Memory B cell (primary cell): Measurements from ENCODE around the gene NUB1.

Experiments used
- ATAC-seq: fragments of 150-1000 bp; cut with Tn5 transposase; 2 replicates; pipeline ENCODE4 v1.10.0; 2021; ENCODE audit warnings: low read depth, mild to moderate bottlenecking, moderate library complexity
- DNase-seq, 2 donors: peaks; one replicate each; pipeline ENCODE4 v3.0.0; 2022; ENCODE audit warnings: low spot score in 2 of 2
- H3K27ac Mint-ChIP-seq: one replicate; pipeline ENCODE4 v1.8.0; 2022; ENCODE audit warnings: mild to moderate bottlenecking, moderate library complexity, mixed read lengths
- H3K27me3 Mint-ChIP-seq: one replicate; pipeline ENCODE4 v1.8.0; 2022; ENCODE audit warnings: mixed read lengths
- H3K36me3 Mint-ChIP-seq: one replicate; pipeline ENCODE4 v1.8.0; 2022; ENCODE audit warnings: mild to moderate bottlenecking, mixed read lengths
- H3K4me1 Mint-ChIP-seq: one replicate; pipeline ENCODE4 v1.8.0; 2022; ENCODE audit warnings: mixed read lengths
- H3K4me3 Mint-ChIP-seq: one replicate; pipeline ENCODE4 v1.8.0; 2022; ENCODE audit warnings: mild to moderate bottlenecking, moderate library complexity, mixed read lengths
- H3K9me3 Mint-ChIP-seq: one replicate; pipeline ENCODE4 v1.8.0; 2022; ENCODE audit warnings: mixed read lengths

The NUB1 gene

DNA sequence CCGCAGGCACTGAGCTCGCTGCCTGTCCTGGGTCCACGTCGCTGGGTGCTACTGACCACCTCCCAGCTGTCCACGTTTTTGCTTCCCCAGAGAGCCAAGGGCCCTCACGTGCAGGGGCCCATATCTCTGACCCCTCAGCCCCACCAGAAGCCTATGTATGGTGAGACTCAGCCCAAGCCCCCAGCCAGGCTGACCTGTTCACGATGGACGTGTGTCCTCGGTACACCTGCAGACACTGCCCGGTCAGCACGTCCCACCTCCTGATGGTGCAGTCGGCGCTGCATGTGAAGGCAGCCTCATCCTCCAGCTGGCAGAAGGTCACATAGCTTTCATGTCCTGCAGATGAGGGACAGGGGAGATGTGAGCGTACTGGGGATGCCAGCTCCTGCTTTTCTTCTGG, 58.3 kb downstream of the NUB1 start:
- H3K36me3 Mint-ChIP-seq: no peaks in the 10 kb centered on the region
- peaks cover 5% of the 10 kb centered on the region for H3K9me3 Mint-ChIP-seq
- H3K27me3 Mint-ChIP-seq: peaks cover 2% of the 10 kb centered on the region
- H3K27ac Mint-ChIP-seq: peak overlapping the region; percentile 99
- DNase-seq (peak in 1 of 2 donors; percentile 18), ATAC-seq (no peak)
- H3K4me3 Mint-ChIP-seq: no peak overlapping the region
- H3K4me1 Mint-ChIP-seq: peaks cover 15% of the 10 kb centered on the region

DNA sequence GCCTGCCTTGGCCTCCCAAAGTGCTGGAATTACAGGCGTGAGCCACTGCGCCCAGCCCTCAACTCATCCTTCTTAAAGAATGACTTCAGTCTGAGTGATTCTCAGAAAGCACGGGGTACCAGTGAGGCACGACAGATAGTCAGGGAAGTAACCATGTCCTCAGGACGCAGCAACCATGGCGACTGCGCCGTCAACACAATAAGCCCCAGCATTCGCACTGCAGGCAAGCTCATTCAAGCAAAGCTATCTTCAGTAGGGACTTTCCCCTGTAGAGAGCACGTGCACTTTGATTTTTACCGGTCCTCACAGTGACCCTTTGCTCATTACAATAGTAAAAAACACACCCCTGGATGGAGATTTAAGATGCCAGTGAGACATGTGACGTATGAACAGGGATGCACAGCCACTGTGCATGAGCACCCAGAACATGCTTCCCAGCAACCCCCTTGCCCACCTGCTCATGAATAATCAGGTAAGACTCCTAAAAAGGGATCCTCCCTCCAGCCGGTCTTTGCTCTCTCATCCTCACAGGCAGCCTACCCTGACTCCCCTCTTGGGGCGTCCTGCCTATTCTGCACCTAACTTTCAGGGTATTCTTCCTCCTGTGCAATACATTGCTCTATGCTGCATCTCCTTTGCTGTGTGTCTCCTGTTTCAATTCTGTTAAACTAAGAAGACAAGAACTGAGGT, 59.2 kb downstream of the NUB1 start:
- Mint-ChIP-seq H3K4me3 (peak overlapping the region; percentile 62), H3K9me3 (peaks cover 5% of the 10 kb centered on the region), H3K27me3 (peaks cover 4% of the 10 kb centered on the region), H3K4me1 (peaks cover 15% of the 10 kb centered on the region), H3K36me3 (no peaks in the 10 kb centered on the region), H3K27ac (peak overlapping the region; percentile 99)
- DNase-seq: peak; percentile 65 to 78
- peak; percentile 93 for ATAC-seq

DNA sequence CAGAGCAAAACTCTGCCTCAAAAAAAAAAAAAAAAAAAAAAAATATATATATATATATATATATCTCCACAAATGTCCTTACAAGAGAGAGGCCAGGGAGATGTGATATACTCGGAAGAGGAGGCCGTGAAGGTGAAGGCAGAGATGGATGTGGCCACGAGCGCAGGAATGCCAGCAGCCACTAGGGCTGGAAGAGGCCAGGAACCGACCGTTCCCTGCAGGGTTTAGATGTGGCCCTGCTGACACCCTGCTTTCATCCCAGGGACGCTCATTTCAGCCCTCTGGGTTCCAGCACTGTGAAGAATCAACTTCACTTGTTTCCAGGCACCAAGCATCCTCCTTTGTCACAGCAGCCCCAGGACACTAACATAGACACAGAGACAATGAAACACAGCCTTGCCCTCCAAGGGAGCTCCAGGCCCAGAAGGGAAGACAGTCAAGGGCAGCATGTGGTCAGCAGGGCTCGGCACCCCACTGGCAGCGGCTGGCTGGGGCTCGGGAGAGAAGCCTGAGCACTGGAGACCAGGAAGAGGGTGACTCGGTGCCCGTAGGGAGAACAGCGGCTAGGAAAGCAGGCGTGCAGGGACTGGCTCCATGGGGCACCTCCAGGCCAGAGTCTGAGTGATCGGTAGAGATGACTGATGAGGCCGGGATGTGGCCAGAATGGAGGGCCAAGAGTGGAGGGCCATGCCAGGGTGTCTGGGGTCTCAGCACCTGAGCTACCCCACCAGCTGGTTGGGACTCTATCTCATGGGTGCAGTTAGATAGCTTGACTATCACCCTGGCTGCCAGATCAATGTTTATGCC, 60.6 kb downstream of the NUB1 start:
- H3K9me3 Mint-ChIP-seq: peaks cover 3% of the 10 kb centered on the region
- peaks cover 10% of the 10 kb centered on the region for H3K27me3 Mint-ChIP-seq
- no peak for ATAC-seq
- H3K4me3 Mint-ChIP-seq: no peak overlapping the region
- no peaks in the 10 kb centered on the region for H3K36me3 Mint-ChIP-seq
- H3K27ac Mint-ChIP-seq: peak overlapping the region; percentile 99
- peaks cover 15% of the 10 kb centered on the region for H3K4me1 Mint-ChIP-seq
- DNase-seq: peak in 1 of 2 donors; percentile 11

DNA sequence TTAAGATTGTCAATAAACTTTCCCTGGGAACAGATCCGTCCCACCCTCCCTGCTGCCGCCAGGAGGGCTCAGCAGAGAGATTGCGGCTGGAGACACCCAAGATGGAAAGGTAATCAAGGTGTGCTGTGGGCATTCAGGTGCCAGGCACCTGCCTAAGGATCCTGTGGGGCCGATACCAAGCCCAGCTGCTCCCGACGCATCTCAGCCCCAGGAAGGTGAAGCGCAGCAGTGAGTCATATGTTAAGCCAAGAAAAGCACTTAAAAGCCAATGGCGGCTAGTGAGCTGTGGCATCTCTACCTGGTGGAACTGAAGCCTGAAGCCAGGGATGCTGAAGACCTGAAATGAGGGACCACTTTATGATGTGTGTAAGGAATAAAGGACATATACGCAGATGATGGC, 62.2 kb downstream of the NUB1 start:
- ATAC-seq (no peak), DNase-seq (no peak)
- H3K9me3 Mint-ChIP-seq: no peaks in the 10 kb centered on the region
- no peaks in the 10 kb centered on the region for H3K36me3 Mint-ChIP-seq
- peaks cover 14% of the 10 kb centered on the region for H3K27me3 Mint-ChIP-seq
- H3K4me1 Mint-ChIP-seq: peaks cover 13% of the 10 kb centered on the region
- H3K4me3 Mint-ChIP-seq: no peak overlapping the region
- H3K27ac Mint-ChIP-seq: peak overlapping the region; percentile 19

DNA sequence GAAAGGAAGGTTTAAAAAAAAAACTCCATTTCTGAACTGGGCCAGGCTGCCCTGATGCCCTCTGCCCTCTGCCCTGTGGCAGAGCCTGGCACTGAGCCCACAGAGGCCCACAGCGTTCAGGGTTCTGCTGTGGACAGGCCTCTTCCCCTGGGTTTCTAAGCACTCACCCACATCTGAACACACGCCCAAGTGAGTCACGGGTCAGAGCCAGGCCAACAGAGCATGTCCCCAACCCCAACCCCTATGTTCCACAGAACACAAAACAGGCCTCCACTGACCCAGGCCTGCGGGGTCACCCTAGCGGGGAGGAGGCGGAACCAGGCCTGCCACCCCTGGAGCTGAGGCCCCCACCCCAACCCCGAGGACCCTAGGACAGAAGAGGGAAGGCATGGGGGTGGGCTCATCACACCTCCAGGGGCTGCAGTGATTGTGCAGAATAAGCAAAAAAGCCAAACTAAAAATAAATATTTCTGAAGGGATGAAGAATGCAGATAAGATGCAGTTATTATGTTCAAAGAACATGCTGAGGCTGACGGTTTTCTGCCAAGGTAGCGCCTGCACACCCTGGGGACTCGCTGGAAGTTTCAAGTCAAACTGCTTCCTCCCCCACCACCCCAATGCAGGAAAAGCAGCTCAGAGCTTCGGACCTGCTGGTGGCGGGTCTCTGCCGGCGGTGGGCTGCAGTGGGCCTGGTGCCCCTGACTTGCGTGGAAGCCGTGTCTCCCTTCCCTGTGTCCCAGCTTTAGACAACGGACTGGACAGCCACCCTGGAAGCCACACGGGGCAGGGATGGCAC, 62.8 kb downstream of the NUB1 start:
- H3K4me1 Mint-ChIP-seq: peaks cover 14% of the 10 kb centered on the region
- no peaks in the 10 kb centered on the region for H3K9me3 Mint-ChIP-seq
- peak in 1 of 2 donors; percentile 16 for DNase-seq
- peak overlapping the region; percentile 19 for H3K27ac Mint-ChIP-seq
- H3K27me3 Mint-ChIP-seq: peaks cover 16% of the 10 kb centered on the region
- ATAC-seq: no peak
- no peaks in the 10 kb centered on the region for H3K36me3 Mint-ChIP-seq
- no peak overlapping the region for H3K4me3 Mint-ChIP-seq

DNA sequence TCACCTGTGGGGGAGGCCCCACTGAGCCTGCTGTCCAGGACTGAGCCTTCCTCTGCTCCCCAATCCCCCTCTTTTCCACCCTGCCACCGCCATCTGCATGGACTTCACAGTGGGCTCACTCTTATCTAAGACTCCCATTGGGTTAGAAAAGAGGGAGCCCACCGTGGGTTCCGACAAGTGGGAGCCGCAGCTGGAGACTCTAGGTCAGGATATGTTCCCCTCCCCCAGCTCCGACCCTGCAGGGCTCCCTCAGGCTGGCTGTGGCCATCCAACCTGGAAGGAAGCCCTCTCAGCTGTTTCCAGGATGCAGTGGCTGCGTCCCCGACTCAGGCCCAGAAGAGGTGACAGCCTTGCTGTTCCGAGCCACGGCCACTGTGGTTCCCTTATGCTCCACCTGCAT, 63.4 kb downstream of the NUB1 start:
- DNase-seq: no peak
- Mint-ChIP-seq H3K9me3 (no peaks in the 10 kb centered on the region), H3K27ac (no peak overlapping the region), H3K4me3 (no peak overlapping the region), H3K36me3 (no peaks in the 10 kb centered on the region), H3K4me1 (peaks cover 14% of the 10 kb centered on the region), H3K27me3 (peaks cover 16% of the 10 kb centered on the region)
- no peak for ATAC-seq

DNA sequence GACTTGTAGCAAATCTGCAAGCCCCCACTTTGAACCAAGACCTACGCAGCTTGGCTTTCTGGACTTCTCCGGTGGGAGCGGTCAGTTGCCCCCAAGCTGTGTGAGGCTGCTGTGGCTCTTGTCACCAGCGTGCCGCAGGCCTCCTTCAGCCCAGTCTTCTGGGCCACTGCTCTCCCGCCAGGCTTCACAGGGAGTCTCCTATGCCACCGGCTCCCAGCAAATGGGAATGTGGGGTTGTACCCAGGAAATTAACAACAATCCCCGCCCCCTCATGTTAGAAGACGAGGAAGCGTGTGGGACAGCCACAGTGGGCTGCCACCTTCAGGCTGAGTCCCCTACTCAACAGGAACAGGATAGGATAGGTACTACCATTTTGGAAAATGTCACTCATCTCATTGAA, 64.0 kb downstream of the NUB1 start:
- Mint-ChIP-seq H3K4me3 (no peak overlapping the region), H3K27ac (peak overlapping the region; percentile 68), H3K27me3 (peaks cover 16% of the 10 kb centered on the region), H3K9me3 (no peaks in the 10 kb centered on the region), H3K36me3 (no peaks in the 10 kb centered on the region), H3K4me1 (peaks cover 12% of the 10 kb centered on the region)
- DNase-seq (no peak), ATAC-seq (no peak)

DNA sequence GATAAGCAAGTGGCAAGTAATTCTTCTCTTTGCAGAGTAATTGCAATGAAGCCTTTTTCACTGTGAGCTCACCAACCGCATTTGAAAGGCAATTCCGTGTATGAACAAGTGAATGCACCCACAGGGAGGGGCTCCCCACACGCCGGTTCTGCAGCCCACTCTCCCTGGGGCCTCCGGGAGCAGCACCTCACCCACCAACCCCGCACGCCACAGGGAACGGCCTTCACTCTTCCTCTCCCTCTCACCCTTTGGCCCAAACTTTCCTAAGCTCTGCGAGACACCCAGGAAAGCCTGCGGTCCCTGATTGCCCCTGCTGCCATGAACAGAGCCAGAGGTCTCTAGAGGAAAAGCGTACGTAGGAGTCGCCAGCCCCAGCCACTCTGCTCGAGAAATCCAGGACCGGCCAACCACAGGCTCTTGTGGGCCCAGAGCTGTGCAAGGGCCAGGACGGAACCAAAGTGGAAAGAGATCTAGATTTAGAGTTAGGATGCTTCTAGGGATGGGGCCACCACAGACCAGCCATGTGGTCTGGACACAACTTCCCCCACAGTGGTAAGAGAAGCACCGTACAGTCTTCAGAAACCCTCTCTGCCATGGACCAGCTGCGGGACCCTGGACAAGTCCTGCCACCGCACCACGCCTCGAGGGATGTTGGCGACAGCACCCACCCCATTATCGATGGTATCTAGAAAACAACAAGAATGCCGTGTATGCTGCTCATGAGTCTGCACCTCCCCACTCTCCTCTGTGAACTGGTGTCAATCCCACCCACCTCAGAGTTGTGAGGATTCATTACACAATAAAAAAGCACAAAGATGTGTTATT, 64.7 kb downstream of the NUB1 start:
- DNase-seq (no peak), ATAC-seq (no peak)
- H3K4me1 Mint-ChIP-seq: peaks cover 9% of the 10 kb centered on the region
- H3K4me3 Mint-ChIP-seq: no peak overlapping the region
- no peaks in the 10 kb centered on the region for H3K36me3 Mint-ChIP-seq
- H3K9me3 Mint-ChIP-seq: no peaks in the 10 kb centered on the region
- H3K27ac Mint-ChIP-seq: peak overlapping the region; percentile 68
- peaks cover 20% of the 10 kb centered on the region for H3K27me3 Mint-ChIP-seq

DNA sequence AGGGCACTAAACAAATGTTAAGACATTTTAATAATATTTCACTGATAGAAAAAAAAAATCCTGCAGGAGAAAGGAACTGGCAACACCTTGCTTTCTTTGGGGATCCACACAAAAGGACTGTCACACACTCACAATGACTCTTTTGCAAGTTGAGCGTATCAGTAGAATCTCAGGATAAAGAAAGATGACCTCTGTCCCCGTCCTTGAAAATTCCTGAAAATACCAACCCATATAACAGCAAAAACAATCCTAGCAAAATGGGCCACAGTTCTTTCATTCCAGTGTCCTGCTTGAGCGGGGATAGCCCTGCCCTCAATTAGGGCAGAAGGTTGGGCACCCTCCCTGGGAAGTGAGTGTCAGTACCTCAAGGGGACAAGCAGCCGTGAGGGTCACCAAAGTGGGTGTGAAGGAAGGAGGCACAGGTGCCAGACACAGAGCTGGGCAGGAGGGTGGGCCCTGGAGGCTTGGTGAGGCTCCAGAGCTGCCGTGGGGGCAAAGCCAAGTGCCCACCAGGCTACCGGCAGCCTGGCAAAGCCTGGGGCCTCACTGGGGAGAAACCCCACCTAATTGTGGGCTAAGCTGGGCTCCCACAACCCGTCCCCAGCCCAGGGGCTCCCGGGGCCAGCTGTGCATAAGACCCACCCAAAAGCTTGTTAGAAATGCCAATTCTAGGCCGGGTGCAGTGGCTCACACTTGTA, 65.4 kb downstream of the NUB1 start:
- Mint-ChIP-seq H3K4me1 (peaks cover 10% of the 10 kb centered on the region), H3K27ac (no peak overlapping the region), H3K4me3 (no peak overlapping the region), H3K36me3 (no peaks in the 10 kb centered on the region), H3K27me3 (peaks cover 21% of the 10 kb centered on the region), H3K9me3 (no peaks in the 10 kb centered on the region)
- ATAC-seq: no peak
- no peak for DNase-seq

DNA sequence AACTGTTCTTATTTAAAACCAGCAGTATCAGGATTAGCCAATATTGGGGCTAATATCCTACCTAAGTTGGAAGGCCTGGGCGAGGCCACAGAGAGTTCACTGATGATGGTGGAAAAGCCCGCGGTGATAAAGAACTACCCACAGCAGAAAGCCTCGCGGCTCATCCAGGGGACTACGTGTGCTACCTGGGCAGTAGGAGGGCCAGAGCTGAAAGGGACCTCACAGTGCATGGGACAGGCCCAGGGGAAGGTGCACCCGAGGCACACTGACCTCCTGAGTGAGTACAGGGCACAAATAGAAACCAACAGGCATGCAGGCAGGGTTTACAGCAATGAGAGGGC, 66.9 kb downstream of the NUB1 start:
- H3K27ac Mint-ChIP-seq: peak overlapping the region; percentile 81
- ATAC-seq (no peak), DNase-seq (no peak)
- H3K4me1 Mint-ChIP-seq: peaks cover 10% of the 10 kb centered on the region
- H3K36me3 Mint-ChIP-seq: no peaks in the 10 kb centered on the region
- peaks cover 30% of the 10 kb centered on the region for H3K27me3 Mint-ChIP-seq
- H3K9me3 Mint-ChIP-seq: no peaks in the 10 kb centered on the region
- H3K4me3 Mint-ChIP-seq: peak overlapping the region; percentile 71

DNA sequence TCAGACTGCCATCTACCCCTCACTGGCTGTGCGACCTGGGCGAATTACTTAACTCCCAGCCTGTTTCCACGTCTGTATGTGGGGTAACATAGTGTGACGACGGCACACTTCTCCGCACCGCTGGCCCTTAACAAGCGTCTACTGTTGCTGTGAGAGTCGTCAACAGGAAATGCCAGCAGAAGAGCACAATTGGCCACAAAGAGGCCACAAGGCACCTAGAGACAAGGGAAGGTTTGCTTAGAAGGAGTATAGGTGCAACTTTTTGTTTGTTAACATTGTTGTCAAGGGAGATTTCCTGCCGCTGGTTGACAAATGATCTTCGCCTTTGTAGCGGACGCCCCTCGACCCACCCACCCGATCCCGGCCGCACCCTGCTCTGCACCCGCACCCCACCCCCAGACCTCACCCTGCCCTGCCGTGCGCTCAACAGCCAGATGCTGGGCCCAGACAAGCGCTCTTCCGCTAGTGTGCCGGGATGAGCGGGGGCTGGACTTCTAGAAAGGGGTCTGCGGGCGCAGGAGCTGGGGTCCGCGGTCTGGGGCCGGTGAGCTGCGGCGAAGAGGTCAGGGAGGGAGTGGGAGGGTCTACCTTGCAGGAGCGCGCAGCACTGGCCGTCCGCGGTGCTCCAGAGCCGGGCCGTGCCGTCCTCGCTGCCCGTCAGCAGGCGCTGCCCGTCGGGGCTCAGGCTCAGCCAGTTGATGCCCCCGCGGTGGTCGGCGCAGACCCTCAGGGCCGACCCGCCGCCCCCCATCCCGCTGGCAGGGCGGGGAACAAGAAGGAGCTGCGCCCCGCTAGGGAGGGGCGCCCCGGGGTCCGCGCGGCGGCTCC, 67.4 kb downstream of the NUB1 start:
- no peaks in the 10 kb centered on the region for H3K9me3 Mint-ChIP-seq
- H3K27ac Mint-ChIP-seq: peak overlapping the region; percentile 81
- ATAC-seq (peak; percentile 80), DNase-seq (peak in 1 of 2 donors; percentile 62)
- H3K27me3 Mint-ChIP-seq: peaks cover 29% of the 10 kb centered on the region
- H3K36me3 Mint-ChIP-seq: no peaks in the 10 kb centered on the region
- peak overlapping the region; percentile 71 for H3K4me3 Mint-ChIP-seq
- H3K4me1 Mint-ChIP-seq: peaks cover 12% of the 10 kb centered on the region

DNA sequence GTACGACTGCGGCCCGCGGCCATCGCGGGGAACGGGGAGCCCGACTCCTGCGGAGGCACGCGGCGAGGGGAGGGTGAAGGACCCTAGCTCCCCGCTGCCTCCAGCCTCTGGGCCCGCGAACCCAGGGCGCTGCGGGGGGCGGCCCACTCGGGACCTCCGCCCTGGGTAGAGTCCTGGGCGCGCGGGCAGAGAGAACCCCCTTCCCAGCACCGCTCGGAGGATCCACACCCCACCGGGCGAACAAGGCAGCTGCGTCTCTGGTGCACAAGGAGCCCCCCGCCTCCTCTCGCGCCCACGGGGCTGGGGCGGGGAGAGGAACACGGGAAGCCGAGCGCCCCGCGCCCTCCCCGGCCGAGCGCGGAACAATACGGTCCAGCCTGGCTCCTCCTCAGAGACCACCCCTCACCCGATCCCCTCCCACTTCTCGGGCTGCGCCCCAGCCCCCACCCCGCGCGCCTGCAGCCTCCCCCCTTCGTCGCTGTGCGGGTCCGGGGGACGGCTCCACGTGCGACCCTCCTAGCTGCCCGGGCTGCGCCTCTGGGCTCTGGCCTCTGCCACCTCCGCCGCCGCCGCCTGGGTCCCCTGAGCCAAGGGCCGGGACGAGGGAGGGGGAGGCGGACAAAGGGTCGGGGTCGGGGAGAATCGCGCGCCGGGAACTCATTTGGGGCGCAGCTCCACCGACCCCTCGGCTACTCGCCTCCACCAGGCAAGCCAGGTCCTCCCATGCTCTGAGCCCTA, 68.2 kb downstream of the NUB1 start, which contains the start of gene WDR86:
Gene WDR86 (minus strand): TSS at position 372 of the 738 bp plus-strand sequence. CDS start 449 bp downstream, outside the sequence.
- Mint-ChIP-seq H3K9me3 (no peaks in the 10 kb centered on the region), H3K4me1 (peaks cover 12% of the 10 kb centered on the region), H3K36me3 (no peaks in the 10 kb centered on the region), H3K27ac (peak within 1 kb of the TSS; percentile 81), H3K27me3 (peaks cover 35% of the 10 kb centered on the region), H3K4me3 (peak within 1 kb of the TSS; percentile 71)
- ATAC-seq: no peak
- DNase-seq: no peak
